Breast epithelium (tissue), 3 donors: ENCODE results near the gene STAC3.

Source experiments
- POLR2A ChIP-seq: fragments of 450-650 bp; IDR thresholded peaks from one replicate; pipeline ENCODE4 v1.6.1; 2016; ENCODE audit warnings: antibody characterized with exemption, mild to moderate bottlenecking, moderate library complexity
- TF ChIP-seq, protein P1 (sequence below), 3 donors: fragments of 450-650 bp; IDR thresholded peaks; one replicate each; pipeline ENCODE4 v1.5.1; 2016 to 2017; ENCODE audit warnings: antibody characterized with exemption in 3 of 3, mild to moderate bottlenecking in 3 of 3, moderate library complexity in 3 of 3

- TF ChIP-seq, protein P1, sequence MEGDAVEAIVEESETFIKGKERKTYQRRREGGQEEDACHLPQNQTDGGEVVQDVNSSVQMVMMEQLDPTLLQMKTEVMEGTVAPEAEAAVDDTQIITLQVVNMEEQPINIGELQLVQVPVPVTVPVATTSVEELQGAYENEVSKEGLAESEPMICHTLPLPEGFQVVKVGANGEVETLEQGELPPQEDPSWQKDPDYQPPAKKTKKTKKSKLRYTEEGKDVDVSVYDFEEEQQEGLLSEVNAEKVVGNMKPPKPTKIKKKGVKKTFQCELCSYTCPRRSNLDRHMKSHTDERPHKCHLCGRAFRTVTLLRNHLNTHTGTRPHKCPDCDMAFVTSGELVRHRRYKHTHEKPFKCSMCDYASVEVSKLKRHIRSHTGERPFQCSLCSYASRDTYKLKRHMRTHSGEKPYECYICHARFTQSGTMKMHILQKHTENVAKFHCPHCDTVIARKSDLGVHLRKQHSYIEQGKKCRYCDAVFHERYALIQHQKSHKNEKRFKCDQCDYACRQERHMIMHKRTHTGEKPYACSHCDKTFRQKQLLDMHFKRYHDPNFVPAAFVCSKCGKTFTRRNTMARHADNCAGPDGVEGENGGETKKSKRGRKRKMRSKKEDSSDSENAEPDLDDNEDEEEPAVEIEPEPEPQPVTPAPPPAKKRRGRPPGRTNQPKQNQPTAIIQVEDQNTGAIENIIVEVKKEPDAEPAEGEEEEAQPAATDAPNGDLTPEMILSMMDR (IDR thresholded peaks at IDR 0.05) = no peak
- no peak for TF ChIP-seq POLR2A
These were observed 41.1 kb downstream of the STAC3 start for GRCh38 chr12:57209916-57210315.
